B cell (primary cell): ENCODE data around the gene DMRTC1. TPM values are rescaled to one million over a fixed set of nuclear protein-coding genes. Genes with fewer than 3 reads are reported as not detected.
A peak's percentile ranks its signal among the peaks of the same experiment; 100 is the strongest.
"Not testable (repeated sequence)": the region's sequence is repeated elsewhere in the genome, so short reads cannot be mapped to it uniquely, and the experiment has no call there.

ENCODE experiments used
- ATAC-seq: fragments of 200-7000 bp; cut with Tn5 transposase; one replicate; pipeline ENCODE4 v1.10.0; 2021; ENCODE audit warnings: low read depth, mild to moderate bottlenecking, moderate number of reproducible peaks, moderate library complexity
- CTCF ChIA-PET: fragments of 350-600 bp; sonication (Branson Sonifier 250); formaldehyde crosslinking; loops from one replicate; lab custom pipeline; 2021; ENCODE audit warnings: antibody characterized with exemption, inconsistent platforms; lab: Charles Lee
- POLR2A ChIA-PET: fragments of 350-600 bp; sonication (Branson Sonifier 250); formaldehyde crosslinking; loops from one replicate; lab custom pipeline; 2021; ENCODE audit warnings: antibody characterized with exemption; lab: Charles Lee
- DNase-seq: peaks from one replicate; pipeline ENCODE4 v3.0.0; 2013
- H2AFZ ChIP-seq: 2 replicates; pipeline ENCODE4 v1.6.1; 2012; ENCODE audit warnings: mild to moderate bottlenecking, low read depth, low read length; ENCODE audit not compliant: insufficient read depth, poor library complexity, severe bottlenecking
- H3K27ac ChIP-seq, 2 donors: 1 replicate in 1 of 2; 2 replicates in 1 of 2; pipeline ENCODE4 v1.5.1; 2012 to 2013; ENCODE audit warnings: low read length in 2 of 2, mild to moderate bottlenecking in 2 of 2, moderate library complexity in 1 of 2
- H3K27me3 ChIP-seq, 4 experiments: fragments of 200-600 bp in 1 of 4; sonication (generic) in 1 of 4; replicated peaks in 1 of 4; 1 replicate in 2 of 4; 2 replicates in 2 of 4; pipeline versions ENCODE4 v1.6.1 to v1.7.0; 2013 to 2016; ENCODE audit warnings: low read length in 3 of 4, mild to moderate bottlenecking in 2 of 4, mixed read lengths in 1 of 4, moderate library complexity in 1 of 4; ENCODE audit not compliant: insufficient read depth in 4 of 4, control insufficient read depth in 3 of 4; ENCODE audit errors: control extremely low read depth in 1 of 4
- H3K36me3 ChIP-seq, 2 experiments: replicated peaks in 1 of 2; 1 replicate in 1 of 2; 2 replicates in 1 of 2; pipeline versions ENCODE4 v1.6.1 to v1.7.1; 2013; ENCODE audit warnings: low read length in 1 of 2; ENCODE audit not compliant: insufficient read depth in 2 of 2, control insufficient read depth in 1 of 2; ENCODE audit errors: control extremely low read depth in 1 of 2, extremely low read depth in 1 of 2
- H3K4me1 ChIP-seq, 2 donors: fragments of 200-600 bp in 1 of 2; sonication (generic) in 1 of 2; 1 replicate in 1 of 2; 2 replicates in 1 of 2; pipeline versions ENCODE4 v1.5.1 to v1.6.1; 2013 to 2017; ENCODE audit warnings: low read length in 2 of 2; ENCODE audit not compliant: control insufficient read depth in 2 of 2, insufficient read depth in 2 of 2
- H3K4me2 ChIP-seq: replicated peaks from 2 replicates; pipeline ENCODE3; 2012; ENCODE audit warnings: mild to moderate bottlenecking, low read depth, low read length; ENCODE audit not compliant: poor library complexity, severe bottlenecking
- H3K4me3 ChIP-seq, 5 experiments: fragments of 200-600 bp in 1 of 5; sonication (generic) in 1 of 5; 1 replicate in 3 of 5; 2 replicates in 2 of 5; pipeline versions ENCODE4 v1.5.1 to v1.7.0; 2011 to 2016; ENCODE audit warnings: low read length in 4 of 5, mild to moderate bottlenecking in 4 of 5, low read depth in 2 of 5, control low read depth in 1 of 5, moderate library complexity in 1 of 5; ENCODE audit not compliant: insufficient read depth in 1 of 5; ENCODE audit errors: control extremely low read depth in 1 of 5, extremely low read depth in 1 of 5
- H3K79me2 ChIP-seq: fragments of 200-600 bp; sonication (generic); one replicate; pipeline ENCODE4 v1.6.0; 2016; ENCODE audit warnings: low read length; ENCODE audit not compliant: control insufficient read depth, insufficient read depth
- H3K9ac ChIP-seq: fragments of 200-600 bp; sonication (generic); 2 replicates; pipeline ENCODE4 v1.6.1; 2017; ENCODE audit warnings: mild to moderate bottlenecking, low read length, moderate library complexity
- H3K9me3 ChIP-seq, 3 donors: one replicate each; pipeline versions ENCODE4 v1.6.1 to v1.7.1; 2013; ENCODE audit warnings: low read length in 2 of 3; ENCODE audit not compliant: control insufficient read depth in 2 of 3, insufficient read depth in 1 of 3; ENCODE audit errors: control extremely low read depth in 1 of 3
- H4K20me1 ChIP-seq: 2 replicates; pipeline ENCODE4 v1.6.0; 2012; ENCODE audit warnings: mild to moderate bottlenecking, low read length; ENCODE audit not compliant: insufficient read depth, control insufficient read depth, poor library complexity, severe bottlenecking
- H3K27ac Mint-ChIP-seq: one replicate; pipeline ENCODE4 v1.8.0; 2021; ENCODE audit warnings: mixed read lengths
- H3K27me3 Mint-ChIP-seq: one replicate; pipeline ENCODE4 v1.8.0; 2021; ENCODE audit warnings: mixed read lengths
- H3K4me1 Mint-ChIP-seq: one replicate; pipeline ENCODE4 v1.8.0; 2021; ENCODE audit warnings: mixed read lengths
- H3K4me3 Mint-ChIP-seq: one replicate; pipeline ENCODE4 v1.8.0; 2021; ENCODE audit warnings: mixed read lengths
- H3K9me3 Mint-ChIP-seq: one replicate; pipeline ENCODE4 v1.8.0; 2022; ENCODE audit warnings: mixed read lengths; ENCODE audit not compliant: insufficient read depth
- WGBS: methylation state at CpG from one replicate; pipeline ENCODE4 v1.1.5; 2013; ENCODE audit warnings: missing lambda C conversion rate; ENCODE audit not compliant: insufficient coverage; 5-methylcytosine and 5-hydroxymethylcytosine counted together
- intact Hi-C: fragments of 100-400 bp; cut with micrococcal nuclease; formaldehyde crosslinking; loops from one replicate; pipeline ENCODE4 v1.10.0; 2022
- polyA plus RNA-seq: library from polyadenylated mRNA; depleted of rRNA; stranded (reverse); fragments of >200 nt; gene quantifications from 2 replicates; pipeline ENCODE4 v1.2.3, GENCODE V29; 2012
- total RNA-seq, 2 donors: library from RNA; stranded (reverse); fragments of 120-200 nt in 1 of 2; gene quantifications; 1 replicate in 1 of 2; 2 replicates in 1 of 2; pipeline versions ENCODE4 v1.2.3 to v1.2.4, GENCODE V29; 2013 to 2022

The DMRTC1 gene
- total and polyA plus RNA-seq, 2 donors (not counting 1 experiment from before 2014, with no cell fraction given): 0.34 to 0.58 TPM

- H3K4me1 Mint-ChIP-seq, H3K27me3 ChIP-seq, DNase-seq, H3K27me3 Mint-ChIP-seq, H3K4me1 ChIP-seq, H3K9me3 ChIP-seq, intact Hi-C loops, H2AFZ ChIP-seq, H3K79me2 ChIP-seq, ATAC-seq, H3K27ac ChIP-seq, CTCF ChIA-PET, H4K20me1 ChIP-seq, H3K4me3 Mint-ChIP-seq, POLR2A ChIA-PET, H3K36me3 ChIP-seq, H3K9me3 Mint-ChIP-seq, H3K27ac Mint-ChIP-seq, H3K4me3 ChIP-seq, H3K9ac ChIP-seq, H3K4me2 ChIP-seq: not testable (repeated sequence)
- WGBS: no CpG with 5 or more reads among the region's 9 CpGs
Measured at GRCh38 chrX:72959971-72960370, 16.3 kb upstream of the DMRTC1 start.

- WGBS: no CpG with 5 or more reads among the region's 44 CpGs
- H3K27ac Mint-ChIP-seq, POLR2A ChIA-PET, H3K4me3 Mint-ChIP-seq, H4K20me1 ChIP-seq, H3K27me3 Mint-ChIP-seq, H3K4me1 ChIP-seq, DNase-seq, H3K9me3 ChIP-seq, H3K9ac ChIP-seq, intact Hi-C loops, H3K4me1 Mint-ChIP-seq, H3K4me2 ChIP-seq, H2AFZ ChIP-seq, H3K79me2 ChIP-seq, H3K36me3 ChIP-seq, H3K27me3 ChIP-seq, H3K9me3 Mint-ChIP-seq, H3K4me3 ChIP-seq, H3K27ac ChIP-seq, CTCF ChIA-PET: not testable (repeated sequence)
- ATAC-seq: peak; percentile 74
Measured at GRCh38 chrX:72943035-72943818, 410 bp downstream of the DMRTC1 start.

DNA sequence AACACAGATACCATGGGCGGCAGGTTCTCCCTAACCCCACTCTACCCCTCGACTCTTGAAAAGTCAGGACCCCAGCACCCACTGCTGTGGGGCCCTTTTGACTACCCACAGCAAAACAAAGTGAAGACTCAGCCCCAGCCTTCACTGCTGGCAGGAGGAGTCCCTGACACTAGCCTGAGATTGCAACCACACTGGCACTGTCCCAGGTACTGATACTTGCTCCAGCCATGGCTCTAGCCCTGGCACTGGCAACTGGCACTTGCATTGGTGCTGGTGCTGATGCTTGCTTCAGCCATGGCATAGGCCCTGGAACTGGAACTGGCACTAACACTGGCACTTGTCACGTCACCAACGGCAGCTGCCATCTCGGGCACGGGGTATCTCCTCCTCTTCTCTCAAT, 1.4 kb downstream of the DMRTC1 start:
- H3K27me3 Mint-ChIP-seq, H3K4me1 Mint-ChIP-seq, ATAC-seq, H3K9me3 ChIP-seq, H3K4me2 ChIP-seq, H3K9ac ChIP-seq, H3K36me3 ChIP-seq, H3K4me3 Mint-ChIP-seq, H3K4me3 ChIP-seq, CTCF ChIA-PET, H3K4me1 ChIP-seq, intact Hi-C loops, H2AFZ ChIP-seq, H3K9me3 Mint-ChIP-seq, DNase-seq, H4K20me1 ChIP-seq, H3K27ac Mint-ChIP-seq, H3K27ac ChIP-seq, H3K27me3 ChIP-seq, POLR2A ChIA-PET, H3K79me2 ChIP-seq: not testable (repeated sequence)
- no CpG with 5 or more reads among the region's 6 CpGs for WGBS

DNA sequence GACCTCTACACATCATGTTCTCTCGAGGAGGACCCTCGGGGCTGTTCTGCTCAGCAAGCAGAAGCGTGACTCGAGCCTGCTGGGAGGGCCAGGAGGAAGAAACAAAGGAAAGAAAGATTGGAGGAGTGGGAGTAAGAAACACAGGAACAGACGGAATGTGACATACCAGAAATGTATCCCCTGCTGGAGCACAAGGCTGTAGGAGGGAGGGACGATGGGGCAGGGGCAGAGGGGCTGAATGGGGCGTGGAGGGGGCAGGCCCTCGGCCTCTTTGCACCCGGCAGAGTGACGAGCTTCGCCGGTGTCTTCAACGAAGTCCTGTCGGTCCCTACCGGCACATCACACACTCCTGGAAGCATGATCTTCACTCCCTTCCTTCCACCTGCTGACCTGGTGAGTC, 5.7 kb downstream of the DMRTC1 start, which contains the start of gene FAM236A:
Gene FAM236A, plus strand, starts transcription at position 301 of the 400 bp plus-strand sequence. Its CDS starts 57 bp downstream, at position 358.
- H3K27ac ChIP-seq, H3K36me3 ChIP-seq, H3K4me2 ChIP-seq, intact Hi-C loops, H3K79me2 ChIP-seq, H3K4me3 ChIP-seq, H3K27ac Mint-ChIP-seq, H3K4me3 Mint-ChIP-seq, H3K9me3 Mint-ChIP-seq, H3K27me3 Mint-ChIP-seq, ATAC-seq, H2AFZ ChIP-seq, H3K9me3 ChIP-seq, H3K9ac ChIP-seq, CTCF ChIA-PET, DNase-seq, H3K27me3 ChIP-seq, POLR2A ChIA-PET, H4K20me1 ChIP-seq, H3K4me1 ChIP-seq, H3K4me1 Mint-ChIP-seq: not testable (repeated sequence)
- no CpG with 5 or more reads among the region's 15 CpGs for WGBS
